ENCODE results near the gene UTP15.

DNA sequence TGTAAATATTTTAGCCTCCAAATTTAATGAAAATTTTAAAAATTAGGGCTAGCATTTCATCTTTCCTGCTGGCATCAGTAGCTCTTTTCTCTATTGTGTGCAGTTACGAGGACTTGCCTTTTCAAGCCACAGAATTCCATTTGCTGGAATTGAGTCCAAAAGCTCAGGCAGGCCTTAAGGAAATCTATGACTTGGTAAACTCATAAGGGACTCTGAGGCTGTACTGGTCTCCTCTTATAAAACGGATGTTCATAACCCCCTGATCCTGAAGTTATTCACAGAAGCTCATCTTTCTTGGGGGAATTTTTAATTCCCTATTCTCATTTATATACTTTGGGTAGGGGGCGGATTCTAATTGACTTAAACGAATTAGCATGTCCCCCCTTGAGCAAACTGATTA lies 23.5 kb upstream of the UTP15 start:
- TF ChIP-seq POLR2AphosphoS5 (IDR thresholded peaks at IDR 0.05), result no peak
- no peak for TF ChIP-seq CTCF (IDR thresholded peaks at IDR 0.05)
- TF ChIP-seq POLR2A (IDR thresholded peaks at IDR 0.05), result no peak

All from stomach (tissue), 4 donors.